ENCODE measurements around the gene NOPCHAP1. TPM values are rescaled to one million over a fixed set of nuclear protein-coding genes. Genes with fewer than 3 reads are reported as not detected.

The NOPCHAP1 gene
- total RNA-seq, 1 donor from 2014 or later, result 17.4 TPM

- no peak for TF ChIP-seq CTCF (conservative IDR thresholded peaks at IDR 0.05; ENCODE audit: low read depth, low read length)
- peak; percentile 72 for DNase-seq (ENCODE audit: low read depth)
- H3K4me3 ChIP-seq (ENCODE audit: low read depth, low read length), result peak within 1 kb of the TSS; percentile 86
Observed at GRCh38 chr12:104958001-104958804, 27.9 kb upstream of the NOPCHAP1 start, which contains the start of gene SLC41A2. TSS of gene SLC41A2 (minus strand) at chr12:104958290. CDS start at chr12:104928527, 29,763 bp downstream.

GRCh38 chr12:104958805-104959334, 27.2 kb upstream of the NOPCHAP1 start:
- no peak for DNase-seq (ENCODE audit: low read depth)
- TF ChIP-seq CTCF (conservative IDR thresholded peaks at IDR 0.05; ENCODE audit: low read depth, low read length), result peak; percentile 12
- peak overlapping the region; percentile 86 for H3K4me3 ChIP-seq (ENCODE audit: low read depth, low read length)

GRCh38 chr12:104959335-104959841, 26.7 kb upstream of the NOPCHAP1 start:
- no peak for TF ChIP-seq CTCF (conservative IDR thresholded peaks at IDR 0.05; ENCODE audit: low read depth, low read length)
- H3K4me3 ChIP-seq (ENCODE audit: low read depth, low read length), result peak overlapping the region; percentile 86
- DNase-seq (ENCODE audit: low read depth), result no peak

GRCh38 chr12:104960464-104960863, 25.7 kb upstream of the NOPCHAP1 start:
- no peak for TF ChIP-seq CTCF (conservative IDR thresholded peaks at IDR 0.05; ENCODE audit: low read depth, low read length)
- H3K4me3 ChIP-seq (ENCODE audit: low read depth, low read length), result no peak overlapping the region
- no peak for DNase-seq (ENCODE audit: low read depth)

GRCh38 chr12:104963757-104964156, 22.4 kb upstream of the NOPCHAP1 start:
- no peak for TF ChIP-seq CTCF (conservative IDR thresholded peaks at IDR 0.05; ENCODE audit: low read depth, low read length)
- no peak overlapping the region for H3K4me3 ChIP-seq (ENCODE audit: low read depth, low read length)
- no peak for DNase-seq (ENCODE audit: low read depth)

- DNase-seq (ENCODE audit: low read depth), result no peak
- no peak overlapping the region for H3K4me3 ChIP-seq (ENCODE audit: low read depth, low read length)
- TF ChIP-seq CTCF (conservative IDR thresholded peaks at IDR 0.05; ENCODE audit: low read depth, low read length), result no peak
Observed at GRCh38 chr12:104964167-104964855, 21.8 kb upstream of the NOPCHAP1 start.

Measured in epithelial cell of proximal tubule (primary cell).